ENCODE measurements around the gene COTL1.

Gene COTL1

DNA sequence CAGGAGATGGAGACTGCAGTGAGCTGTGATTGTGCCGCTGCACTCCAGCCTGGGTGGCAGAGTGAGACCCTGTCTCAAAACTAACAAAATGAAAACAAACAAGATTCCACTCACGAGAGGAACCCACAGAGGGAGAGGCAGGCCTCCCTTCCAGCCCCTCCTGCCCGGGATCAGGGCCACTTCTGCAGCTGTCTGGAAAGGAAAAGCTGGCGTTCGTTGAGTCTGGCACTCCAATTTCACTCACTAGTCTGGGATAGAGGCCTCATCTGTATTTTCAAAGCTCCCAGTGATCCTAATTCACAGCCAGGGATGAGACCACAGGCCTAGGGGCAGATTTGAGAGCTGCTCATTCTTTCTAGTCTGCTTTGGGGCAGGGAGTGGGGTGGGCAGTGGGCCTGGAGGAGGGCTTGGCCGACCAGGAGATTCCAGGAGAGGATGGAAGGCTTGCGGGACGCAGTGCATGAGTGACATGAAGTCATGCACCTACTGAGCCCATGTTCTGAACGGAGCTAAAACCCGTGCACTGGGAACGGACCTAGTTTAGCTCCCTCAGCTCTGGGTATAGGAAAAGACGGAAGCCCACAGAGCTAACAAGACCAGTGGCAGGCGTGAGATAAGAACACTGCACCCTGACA, 54.0 kb downstream of the COTL1 start:
- Histone ChIP-seq H4K20me1 (ENCODE audit: insufficient read depth, low read length, poor library complexity, severe bottlenecking) (no peaks in the 10 kb centered on the region), H3K36me3 (ENCODE audit: insufficient read depth, low read length) (no peaks in the 10 kb centered on the region), H3K9ac (ENCODE audit: low read depth, low read length, poor library complexity, severe bottlenecking) (no peak overlapping the region), H3K4me2 (ENCODE audit: low read depth, low read length, poor library complexity, severe bottlenecking) (no peak overlapping the region), H3K9me2 (replicated peaks; ENCODE audit: low read depth, low read length) (no peaks in the 10 kb centered on the region), H2AFZ (ENCODE audit: low read length) (no peak overlapping the region), H3K79me2 (ENCODE audit: insufficient read depth, low read length) (no peaks in the 10 kb centered on the region), H3K4me3 (ENCODE audit: low read length, poor library complexity, severe bottlenecking) (no peak overlapping the region), H3K9me3 (ENCODE audit: insufficient read depth, low read depth, low read length) (no peaks in the 10 kb centered on the region), H3K4me1 (ENCODE audit: insufficient read depth, low read length, poor library complexity, severe bottlenecking) (no peaks in the 10 kb centered on the region), H3K27me3 (ENCODE audit: insufficient read depth, low read length, poor library complexity, severe bottlenecking) (no peaks in the 10 kb centered on the region), H3F3A (ENCODE audit: low read depth) (no peaks in the 10 kb centered on the region)
- TF ChIP-seq EZH2phosphoT487 (IDR thresholded peaks at IDR 0.05; ENCODE audit: borderline replicate concordance): no peak
- TF ChIP-seq CTCF (conservative IDR thresholded peaks at IDR 0.05; ENCODE audit: low read length): no peak

DNA sequence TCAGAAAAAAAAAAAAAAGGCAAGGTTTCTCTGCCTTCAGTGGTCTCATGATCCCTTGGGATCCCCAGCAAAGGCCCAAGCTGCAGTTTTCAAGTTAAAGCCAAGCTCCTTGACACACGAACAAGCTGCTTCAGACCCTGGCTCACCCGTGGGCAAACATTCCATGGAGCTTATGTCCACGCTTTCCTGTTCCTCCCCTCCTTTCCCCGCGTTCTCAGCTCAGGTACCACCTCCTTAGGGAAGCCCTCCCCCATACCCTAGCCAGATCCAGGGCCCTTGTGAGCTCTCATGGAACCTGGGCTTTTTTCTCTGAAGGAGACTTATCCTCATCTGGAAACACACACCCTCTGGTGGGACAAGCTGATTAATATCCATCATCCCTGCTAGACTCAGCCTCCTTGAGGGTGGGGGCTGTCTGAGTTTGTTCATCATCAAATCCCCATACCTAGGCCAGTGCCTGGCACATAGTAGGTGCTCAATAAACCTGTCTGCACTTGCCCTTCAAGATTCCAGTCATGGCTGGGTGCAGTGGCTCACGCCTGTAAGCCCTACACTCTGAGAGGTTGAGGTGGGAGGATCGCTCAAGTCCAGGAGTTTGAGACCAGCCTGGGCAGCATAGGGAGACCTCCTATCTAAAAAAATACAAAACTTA, 54.7 kb downstream of the COTL1 start:
- H2AFZ ChIP-seq (ENCODE audit: low read length): no peak overlapping the region
- H3K79me2 ChIP-seq (ENCODE audit: insufficient read depth, low read length): no peaks in the 10 kb centered on the region
- H3K9me3 ChIP-seq (ENCODE audit: insufficient read depth, low read depth, low read length): no peaks in the 10 kb centered on the region
- no peaks in the 10 kb centered on the region for H3F3A ChIP-seq (ENCODE audit: low read depth)
- no peaks in the 10 kb centered on the region for H3K27me3 ChIP-seq (ENCODE audit: insufficient read depth, low read length, poor library complexity, severe bottlenecking)
- no peak overlapping the region for H3K4me2 ChIP-seq (ENCODE audit: low read depth, low read length, poor library complexity, severe bottlenecking)
- no peaks in the 10 kb centered on the region for H4K20me1 ChIP-seq (ENCODE audit: insufficient read depth, low read length, poor library complexity, severe bottlenecking)
- H3K9me2 ChIP-seq (replicated peaks; ENCODE audit: low read depth, low read length): no peaks in the 10 kb centered on the region
- TF ChIP-seq EZH2phosphoT487 (IDR thresholded peaks at IDR 0.05; ENCODE audit: borderline replicate concordance) (no peak), CTCF (conservative IDR thresholded peaks at IDR 0.05; ENCODE audit: low read length) (no peak)
- H3K36me3 ChIP-seq (ENCODE audit: insufficient read depth, low read length): no peaks in the 10 kb centered on the region
- no peak overlapping the region for H3K9ac ChIP-seq (ENCODE audit: low read depth, low read length, poor library complexity, severe bottlenecking)
- H3K4me3 ChIP-seq (ENCODE audit: low read length, poor library complexity, severe bottlenecking): no peak overlapping the region
- no peaks in the 10 kb centered on the region for H3K4me1 ChIP-seq (ENCODE audit: insufficient read depth, low read length, poor library complexity, severe bottlenecking)

DNA sequence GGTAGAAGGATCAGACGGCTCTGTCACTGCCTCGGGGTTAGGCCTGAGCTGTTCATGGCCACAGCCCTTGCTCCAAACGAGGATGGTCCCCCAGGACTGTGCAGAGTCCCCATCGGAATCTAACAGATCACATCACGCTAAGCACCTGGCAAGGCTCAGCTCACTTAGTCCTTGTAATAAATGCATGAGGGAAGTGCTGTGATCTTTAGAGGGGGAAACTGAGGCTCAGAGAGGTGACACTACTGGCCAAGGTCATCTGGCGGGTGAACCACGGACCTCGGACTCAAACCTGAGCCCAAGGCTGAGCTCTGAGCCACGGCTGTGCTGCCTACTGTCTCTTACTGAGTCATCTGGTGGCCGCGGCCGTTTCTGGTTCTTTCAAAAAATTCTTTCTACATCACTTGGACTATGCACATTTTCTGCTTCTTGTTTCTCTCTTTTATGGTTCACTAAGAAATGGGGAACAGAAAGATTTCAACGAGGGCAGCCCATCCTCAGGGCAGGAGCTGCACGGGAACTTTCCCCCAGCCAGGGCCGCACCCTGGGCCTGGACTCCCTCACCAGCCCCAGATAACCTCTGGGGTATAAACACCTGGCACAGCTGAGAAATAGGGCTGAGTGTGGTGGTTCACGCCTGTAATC, 55.6 kb downstream of the COTL1 start:
- no peak for TF ChIP-seq EZH2phosphoT487 (IDR thresholded peaks at IDR 0.05; ENCODE audit: borderline replicate concordance)
- Histone ChIP-seq H3K27me3 (ENCODE audit: insufficient read depth, low read length, poor library complexity, severe bottlenecking) (no peaks in the 10 kb centered on the region), H3K9me2 (replicated peaks; ENCODE audit: low read depth, low read length) (no peaks in the 10 kb centered on the region), H3K36me3 (ENCODE audit: insufficient read depth, low read length) (no peaks in the 10 kb centered on the region), H3F3A (ENCODE audit: low read depth) (no peaks in the 10 kb centered on the region), H3K9ac (ENCODE audit: low read depth, low read length, poor library complexity, severe bottlenecking) (no peak overlapping the region), H3K9me3 (ENCODE audit: insufficient read depth, low read depth, low read length) (no peaks in the 10 kb centered on the region), H3K4me3 (ENCODE audit: low read length, poor library complexity, severe bottlenecking) (no peak overlapping the region), H3K79me2 (ENCODE audit: insufficient read depth, low read length) (no peaks in the 10 kb centered on the region), H3K4me2 (ENCODE audit: low read depth, low read length, poor library complexity, severe bottlenecking) (no peak overlapping the region), H4K20me1 (ENCODE audit: insufficient read depth, low read length, poor library complexity, severe bottlenecking) (no peaks in the 10 kb centered on the region), H2AFZ (ENCODE audit: low read length) (no peak overlapping the region), H3K4me1 (ENCODE audit: insufficient read depth, low read length, poor library complexity, severe bottlenecking) (no peaks in the 10 kb centered on the region)

Measured in Loucy (cell line).